HFFc6 (cell line): Measurements from ENCODE around the gene EGFR. TPM values are rescaled to one million over a fixed set of nuclear protein-coding genes. Genes with fewer than 3 reads are reported as not detected.

Experiments used
- DNase-seq: peaks from one replicate; pipeline ENCODE4 v3.0.0-alpha.2; 2018
- H3K27ac Mint-ChIP-seq: 2 replicates; pipeline ENCODE4 v1.8.0; 2020; ENCODE audit warnings: mild to moderate bottlenecking, mixed read lengths
- H3K27me3 Mint-ChIP-seq: 2 replicates; pipeline ENCODE4 v1.8.0; 2021; ENCODE audit warnings: mild to moderate bottlenecking, moderate library complexity, mixed read lengths; ENCODE audit not compliant: insufficient read depth
- H3K36me3 Mint-ChIP-seq: 2 replicates; pipeline ENCODE4 v1.8.0; 2021; ENCODE audit warnings: low read depth, mixed read lengths
- H3K4me1 Mint-ChIP-seq: 2 replicates; pipeline ENCODE4 v1.8.0; 2020; ENCODE audit warnings: low read depth, mixed read lengths
- H3K4me3 Mint-ChIP-seq: 2 replicates; pipeline ENCODE4 v1.8.0; 2020; ENCODE audit warnings: mild to moderate bottlenecking, moderate library complexity, mixed read lengths
- H3K9me3 Mint-ChIP-seq: 2 replicates; pipeline ENCODE4 v1.8.0; 2020; ENCODE audit warnings: mild to moderate bottlenecking, mixed read lengths
- total RNA-seq, 6 experiments: library from RNA; stranded (reverse); fragmentation: NEBNext Ultra II Directional; extraction: Animal tissue kit (Norgen Biotek cat#: 25700); gene quantifications; 2 replicates in 1 of 6; 3 replicates in 5 of 6; pipeline ENCODE4 v1.2.3, GENCODE V29; 2021
- TF ChIP-seq, protein P1 (sequence below): fragments of 200-600 bp; sonication (generic); IDR thresholded peaks from 2 replicates; pipeline ENCODE4 v1.5.0; 2021; ENCODE audit warnings: antibody characterized with exemption, mild to moderate bottlenecking

The EGFR gene
- total RNA-seq, 6 experiments from 2014 or later, result 69.9 to 87.2 (median 77.0) TPM

GRCh38 chr7:54988516-54988915 is 30.3 kb upstream of the EGFR start:
- peaks cover 6% of the 10 kb centered on the region for H3K36me3 Mint-ChIP-seq
- peaks cover 6% of the 10 kb centered on the region for H3K9me3 Mint-ChIP-seq
- H3K4me3 Mint-ChIP-seq, result no peak overlapping the region
- TF ChIP-seq, protein P1, sequence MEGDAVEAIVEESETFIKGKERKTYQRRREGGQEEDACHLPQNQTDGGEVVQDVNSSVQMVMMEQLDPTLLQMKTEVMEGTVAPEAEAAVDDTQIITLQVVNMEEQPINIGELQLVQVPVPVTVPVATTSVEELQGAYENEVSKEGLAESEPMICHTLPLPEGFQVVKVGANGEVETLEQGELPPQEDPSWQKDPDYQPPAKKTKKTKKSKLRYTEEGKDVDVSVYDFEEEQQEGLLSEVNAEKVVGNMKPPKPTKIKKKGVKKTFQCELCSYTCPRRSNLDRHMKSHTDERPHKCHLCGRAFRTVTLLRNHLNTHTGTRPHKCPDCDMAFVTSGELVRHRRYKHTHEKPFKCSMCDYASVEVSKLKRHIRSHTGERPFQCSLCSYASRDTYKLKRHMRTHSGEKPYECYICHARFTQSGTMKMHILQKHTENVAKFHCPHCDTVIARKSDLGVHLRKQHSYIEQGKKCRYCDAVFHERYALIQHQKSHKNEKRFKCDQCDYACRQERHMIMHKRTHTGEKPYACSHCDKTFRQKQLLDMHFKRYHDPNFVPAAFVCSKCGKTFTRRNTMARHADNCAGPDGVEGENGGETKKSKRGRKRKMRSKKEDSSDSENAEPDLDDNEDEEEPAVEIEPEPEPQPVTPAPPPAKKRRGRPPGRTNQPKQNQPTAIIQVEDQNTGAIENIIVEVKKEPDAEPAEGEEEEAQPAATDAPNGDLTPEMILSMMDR, result no peak
- no peak overlapping the region for H3K27ac Mint-ChIP-seq
- DNase-seq, result no peak
- peaks cover 77% of the 10 kb centered on the region for H3K4me1 Mint-ChIP-seq
- no peaks in the 10 kb centered on the region for H3K27me3 Mint-ChIP-seq

GRCh38 chr7:54989453-54990225 is 29.2 kb upstream of the EGFR start:
- no peak for DNase-seq
- Mint-ChIP-seq H3K27ac (no peak overlapping the region; the same call in 1 of the 2 replicates), H3K36me3 (peaks cover 6% of the 10 kb centered on the region), H3K9me3 (peaks cover 6% of the 10 kb centered on the region), H3K27me3 (no peaks in the 10 kb centered on the region), H3K4me1 (peaks cover 81% of the 10 kb centered on the region), H3K4me3 (no peak overlapping the region)
- TF ChIP-seq, protein P1, result no peak

GRCh38 chr7:54991341-54991740 is 27.5 kb upstream of the EGFR start:
- no peaks in the 10 kb centered on the region for H3K9me3 Mint-ChIP-seq
- TF ChIP-seq, protein P1, result no peak
- DNase-seq, result no peak
- H3K27me3 Mint-ChIP-seq, result no peaks in the 10 kb centered on the region; the same call in 1 of the 2 replicates
- no peak overlapping the region for H3K4me3 Mint-ChIP-seq
- no peaks in the 10 kb centered on the region; the same call in 1 of the 2 replicates for H3K36me3 Mint-ChIP-seq
- H3K4me1 Mint-ChIP-seq, result peaks cover 81% of the 10 kb centered on the region
- no peak overlapping the region for H3K27ac Mint-ChIP-seq

- no peak overlapping the region for H3K27ac Mint-ChIP-seq
- H3K4me3 Mint-ChIP-seq, result no peak overlapping the region
- peaks cover 82% of the 10 kb centered on the region for H3K4me1 Mint-ChIP-seq
- no peaks in the 10 kb centered on the region for H3K9me3 Mint-ChIP-seq
- H3K36me3 Mint-ChIP-seq, result no peaks in the 10 kb centered on the region; the same call in 1 of the 2 replicates
- no peaks in the 10 kb centered on the region; the same call in 1 of the 2 replicates for H3K27me3 Mint-ChIP-seq
- DNase-seq, result no peak
- TF ChIP-seq, protein P1, result no peak
Observed at GRCh38 chr7:54992871-54993475, 25.8 kb upstream of the EGFR start.

- H3K4me3 Mint-ChIP-seq, result peak overlapping the region; percentile 63
- peak overlapping the region; percentile 72 for H3K27ac Mint-ChIP-seq
- peaks cover 60% of the 10 kb centered on the region for H3K4me1 Mint-ChIP-seq
- no peaks in the 10 kb centered on the region; the same call in 1 of the 2 replicates for H3K27me3 Mint-ChIP-seq
- no peaks in the 10 kb centered on the region; the same call in 1 of the 2 replicates for H3K36me3 Mint-ChIP-seq
- TF ChIP-seq, protein P1, result no peak
- no peak for DNase-seq
- H3K9me3 Mint-ChIP-seq, result no peaks in the 10 kb centered on the region
Observed at GRCh38 chr7:54995166-54995565, 23.7 kb upstream of the EGFR start.
